Cardiac muscle cell (in vitro differentiated cells and primary cell): ENCODE data around the gene PEX6. TPM values are rescaled to one million over a fixed set of nuclear protein-coding genes. Genes with fewer than 3 reads are reported as not detected.
"Not testable (repeated sequence)": the region's sequence is repeated elsewhere in the genome, so short reads cannot be mapped to it uniquely, and the experiment has no call there.

ENCODE experiments used
- DNase-seq, 2 donors: peaks; one replicate each; pipeline versions ENCODE4 v3.0.0 to v3.0.0-alpha.2; 2010 to 2017; ENCODE audit warnings: low read depth in 1 of 2, low spot score in 1 of 2
- H3K27ac ChIP-seq: fragments of 200-600 bp; sonication (generic); 2 replicates; pipeline ENCODE4 v1.5.1; 2016
- H3K27me3 ChIP-seq: fragments of 200-600 bp; sonication (generic); 2 replicates; pipeline ENCODE4 v1.6.0; 2016; ENCODE audit warnings: control low read depth
- H3K36me3 ChIP-seq: fragments of 200-600 bp; sonication (generic); 2 replicates; pipeline ENCODE4 v1.5.1; 2016; ENCODE audit warnings: control low read depth
- H3K4me1 ChIP-seq: fragments of 200-600 bp; sonication (generic); 2 replicates; pipeline ENCODE4 v1.8.1; 2017; ENCODE audit warnings: low read depth, mild to moderate bottlenecking, mixed run types
- H3K4me3 ChIP-seq: fragments of 200-600 bp; sonication (generic); 2 replicates; pipeline ENCODE4 v1.5.1; 2016; ENCODE audit warnings: mild to moderate bottlenecking
- H3K9me3 ChIP-seq: fragments of 200-600 bp; sonication (generic); 2 replicates; pipeline ENCODE4 v1.5.1; 2017; ENCODE audit warnings: low read depth, mild to moderate bottlenecking, control low read depth
- polyA plus RNA-seq: library from polyadenylated mRNA; unstranded; fragments of >200 nt; fragmentation: Nextera tagmentation; extraction: Ambion mirVana; gene quantifications from 2 replicates; pipeline ENCODE4 v1.2.1, GENCODE V29; 2016
- total RNA-seq: library from RNA; depleted of rRNA; stranded (reverse); fragments of >200 nt; gene quantifications from 2 replicates; pipeline ENCODE4 v1.2.3, GENCODE V29; 2016
- TF ChIP-seq, protein P1 (sequence below): IDR thresholded peaks from 2 replicates; pipeline ENCODE4 v1.5.1; 2012; ENCODE audit warnings: low read depth, mild to moderate bottlenecking, low read length

The PEX6 gene
- total and polyA plus RNA-seq, 2 experiments from 2014 or later: 21.3 to 52.0 TPM

- DNase-seq: peak; percentile 51 to 59
- H3K4me1 ChIP-seq: peaks cover 5% of the 10 kb centered on the region
- H3K27me3 ChIP-seq: no peaks in the 10 kb centered on the region
- H3K36me3 ChIP-seq: peaks cover 24% of the 10 kb centered on the region
- TF ChIP-seq, protein P1, sequence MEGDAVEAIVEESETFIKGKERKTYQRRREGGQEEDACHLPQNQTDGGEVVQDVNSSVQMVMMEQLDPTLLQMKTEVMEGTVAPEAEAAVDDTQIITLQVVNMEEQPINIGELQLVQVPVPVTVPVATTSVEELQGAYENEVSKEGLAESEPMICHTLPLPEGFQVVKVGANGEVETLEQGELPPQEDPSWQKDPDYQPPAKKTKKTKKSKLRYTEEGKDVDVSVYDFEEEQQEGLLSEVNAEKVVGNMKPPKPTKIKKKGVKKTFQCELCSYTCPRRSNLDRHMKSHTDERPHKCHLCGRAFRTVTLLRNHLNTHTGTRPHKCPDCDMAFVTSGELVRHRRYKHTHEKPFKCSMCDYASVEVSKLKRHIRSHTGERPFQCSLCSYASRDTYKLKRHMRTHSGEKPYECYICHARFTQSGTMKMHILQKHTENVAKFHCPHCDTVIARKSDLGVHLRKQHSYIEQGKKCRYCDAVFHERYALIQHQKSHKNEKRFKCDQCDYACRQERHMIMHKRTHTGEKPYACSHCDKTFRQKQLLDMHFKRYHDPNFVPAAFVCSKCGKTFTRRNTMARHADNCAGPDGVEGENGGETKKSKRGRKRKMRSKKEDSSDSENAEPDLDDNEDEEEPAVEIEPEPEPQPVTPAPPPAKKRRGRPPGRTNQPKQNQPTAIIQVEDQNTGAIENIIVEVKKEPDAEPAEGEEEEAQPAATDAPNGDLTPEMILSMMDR: peak; percentile 52
- H3K27ac ChIP-seq: no peak overlapping the region
- H3K4me3 ChIP-seq: no peak overlapping the region
- H3K9me3 ChIP-seq: no peaks in the 10 kb centered on the region
Measured at GRCh38 chr6:43009124-43009523, 30.1 kb upstream of the PEX6 start.

DNA sequence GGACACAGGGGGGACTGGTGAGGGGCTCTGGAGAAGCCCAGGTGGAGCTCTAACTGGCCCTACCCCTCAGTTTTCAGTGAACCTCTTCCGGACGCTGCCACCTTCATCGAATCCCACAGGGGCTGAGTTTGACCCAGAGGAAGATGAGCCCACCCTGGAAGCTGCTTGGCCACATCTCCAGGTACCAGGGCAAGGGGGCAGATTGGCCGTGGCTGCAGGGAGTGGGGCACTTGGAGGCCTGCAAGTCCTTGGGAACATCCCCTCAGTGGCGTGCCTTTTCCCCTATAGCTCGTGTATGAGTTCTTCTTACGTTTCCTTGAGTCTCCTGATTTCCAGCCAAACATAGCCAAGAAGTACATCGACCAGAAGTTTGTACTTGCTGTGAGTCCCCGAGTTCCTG lies 28.1 kb upstream of the PEX6 start:
- no peak for DNase-seq
- Histone ChIP-seq H3K9me3 (no peaks in the 10 kb centered on the region), H3K27me3 (no peaks in the 10 kb centered on the region), H3K36me3 (peaks cover 24% of the 10 kb centered on the region), H3K4me3 (no peak overlapping the region), H3K27ac (no peak overlapping the region), H3K4me1 (no peaks in the 10 kb centered on the region)
- TF ChIP-seq, protein P1: no peak

DNA sequence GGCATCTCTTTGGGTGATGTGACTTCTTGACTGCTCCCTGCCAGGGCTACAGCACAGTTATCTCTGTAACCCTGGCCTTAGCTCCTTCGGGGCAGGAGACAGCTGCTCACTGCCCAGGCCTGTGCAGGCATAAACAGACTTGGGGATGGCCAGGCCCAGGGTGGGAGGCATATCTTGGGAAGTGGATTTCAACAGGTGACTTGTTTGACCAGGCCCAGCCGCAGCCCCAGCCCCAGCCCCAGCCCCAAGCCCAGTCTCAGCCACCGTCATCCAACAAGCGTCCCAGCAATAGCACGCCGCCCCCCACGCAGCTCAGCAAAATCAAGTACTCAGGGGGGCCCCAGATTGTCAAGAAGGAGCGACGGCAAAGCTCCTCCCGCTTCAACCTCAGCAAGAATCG lies 27.3 kb upstream of the PEX6 start:
- TF ChIP-seq, protein P1: no peak
- no peak overlapping the region for H3K4me3 ChIP-seq
- no peak overlapping the region for H3K27ac ChIP-seq
- no peaks in the 10 kb centered on the region for H3K4me1 ChIP-seq
- H3K9me3 ChIP-seq: no peaks in the 10 kb centered on the region
- H3K36me3 ChIP-seq: peaks cover 19% of the 10 kb centered on the region
- no peaks in the 10 kb centered on the region for H3K27me3 ChIP-seq
- DNase-seq: no peak

GRCh38 chr6:43005844-43006243 lies 26.9 kb upstream of the PEX6 start:
- no peak overlapping the region for H3K27ac ChIP-seq
- H3K4me1 ChIP-seq: no peaks in the 10 kb centered on the region
- H3K27me3 ChIP-seq: no peaks in the 10 kb centered on the region
- no peak for DNase-seq
- no peaks in the 10 kb centered on the region for H3K9me3 ChIP-seq
- no peak overlapping the region for H3K4me3 ChIP-seq
- H3K36me3 ChIP-seq: peaks cover 15% of the 10 kb centered on the region
- TF ChIP-seq, protein P1: no peak

GRCh38 chr6:43001843-43002242 lies 22.9 kb upstream of the PEX6 start:
- Histone ChIP-seq H3K27ac (no peak overlapping the region), H3K9me3 (no peaks in the 10 kb centered on the region), H3K4me3 (no peak overlapping the region), H3K36me3 (peaks cover under 1% of the 10 kb centered on the region), H3K4me1 (no peaks in the 10 kb centered on the region), H3K27me3 (no peaks in the 10 kb centered on the region)
- no peak for DNase-seq
- TF ChIP-seq, protein P1: no peak

- H3K4me3 ChIP-seq, H3K4me1 ChIP-seq, H3K27me3 ChIP-seq, H3K9me3 ChIP-seq, H3K27ac ChIP-seq, H3K36me3 ChIP-seq, DNase-seq: not testable (repeated sequence)
Measured at GRCh38 chr6:42998205-42998604, 19.2 kb upstream of the PEX6 start.
